DND-41 (cell line): Measurements from ENCODE around the gene NEK7.

Source experiments
- ATAC-seq: fragments of 200-7000 bp; cut with Tn5 transposase; 3 replicates; pipeline ENCODE4 v1.9.1; 2021; ENCODE audit warnings: low read depth; ENCODE audit not compliant: insufficient read depth
- DNase-seq: peaks from one replicate; pipeline ENCODE4 v3.0.0-alpha.2; 2020
- H2AFZ ChIP-seq: 2 replicates; pipeline ENCODE4 v1.6.0; 2012; ENCODE audit warnings: low read depth, low read length
- H3K27ac ChIP-seq: 2 replicates; pipeline ENCODE4 v1.5.1; 2012; ENCODE audit warnings: low read length, inconsistent platforms
- H3K27me3 ChIP-seq: fragments of 200-600 bp; sonication (generic); 2 replicates; pipeline ENCODE4 v1.6.0; 2012; ENCODE audit warnings: low read length, mild to moderate bottlenecking, inconsistent platforms; ENCODE audit not compliant: insufficient read depth, poor library complexity
- H3K36me3 ChIP-seq: 2 replicates; pipeline ENCODE4 v1.5.1; 2012; ENCODE audit warnings: low read length, inconsistent platforms; ENCODE audit not compliant: insufficient read depth
- H3K4me1 ChIP-seq: 2 replicates; pipeline ENCODE4 v1.5.1; 2012; ENCODE audit warnings: mild to moderate bottlenecking, low read length; ENCODE audit not compliant: insufficient read depth
- H3K4me2 ChIP-seq: 2 replicates; pipeline ENCODE4 v1.6.0; 2012; ENCODE audit warnings: mild to moderate bottlenecking, moderate library complexity, low read length, inconsistent platforms; ENCODE audit not compliant: insufficient read depth
- H3K4me3 ChIP-seq, 2 experiments: fragments of 200-600 bp in 1 of 2; shearing (Covaris generic) in 1 of 2; 2 replicates each; pipeline ENCODE4 v1.5.1; 2012 to 2016; ENCODE audit warnings: inconsistent platforms in 2 of 2, low read length in 2 of 2, mild to moderate bottlenecking in 2 of 2, low read depth in 1 of 2, moderate library complexity in 1 of 2
- H3K79me2 ChIP-seq: 2 replicates; pipeline ENCODE4 v1.6.0; 2012; ENCODE audit warnings: low read length, inconsistent platforms; ENCODE audit not compliant: insufficient read depth
- H3K9ac ChIP-seq: 2 replicates; pipeline ENCODE4 v1.6.0; 2012; ENCODE audit warnings: low read depth, mild to moderate bottlenecking, inconsistent platforms, low read length, moderate library complexity
- H3K9me3 ChIP-seq: 2 replicates; pipeline ENCODE4 v1.5.1; 2012; ENCODE audit warnings: low read length, moderate library complexity, mild to moderate bottlenecking, inconsistent platforms; ENCODE audit not compliant: insufficient read depth, severe bottlenecking
- H4K20me1 ChIP-seq: 2 replicates; pipeline ENCODE4 v1.6.0; 2012; ENCODE audit warnings: low read length; ENCODE audit not compliant: insufficient read depth
- EZH2 ChIP-seq: IDR thresholded peaks from 3 replicates; pipeline ENCODE4 v1.6.1; 2012; ENCODE audit warnings: borderline replicate concordance, low read depth, mild to moderate bottlenecking, moderate library complexity, low read length, inconsistent platforms; ENCODE audit not compliant: severe bottlenecking
- TF ChIP-seq, protein P1 (sequence below): IDR thresholded peaks from 2 replicates; pipeline ENCODE4 v1.5.1; 2012; ENCODE audit warnings: borderline replicate concordance, low read length, moderate library complexity, mild to moderate bottlenecking; ENCODE audit not compliant: poor library complexity, severe bottlenecking; ENCODE audit errors: extremely low read depth

Gene NEK7

DNA sequence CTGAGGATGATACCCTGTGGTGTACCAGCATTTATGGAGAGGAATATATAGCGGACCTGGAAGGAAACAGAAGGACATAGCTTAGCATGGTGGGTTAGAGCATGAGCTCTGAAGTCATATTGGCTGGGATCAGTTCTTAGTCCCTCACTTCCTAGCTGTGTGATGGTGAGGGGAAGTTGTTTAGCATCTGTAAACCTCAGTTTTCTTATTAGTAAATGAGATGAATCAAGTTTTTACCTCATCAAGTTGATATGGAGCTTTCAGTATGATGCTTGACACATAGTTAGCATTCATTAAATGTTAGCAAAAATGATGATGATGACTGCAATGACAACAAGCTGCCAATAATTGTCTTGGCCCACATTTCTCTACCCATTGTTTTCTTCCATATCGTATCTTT, 84.8 kb downstream of the NEK7 start:
- H3K27ac ChIP-seq: no peak overlapping the region
- H3K27me3 ChIP-seq: no peaks in the 10 kb centered on the region
- ATAC-seq (peak; percentile 31; the same call in 1 of the 3 replicates), DNase-seq (no peak)
- H4K20me1 ChIP-seq: peaks cover 2% of the 10 kb centered on the region; the same call in 1 of the 2 replicates
- H3K36me3 ChIP-seq: peaks cover 25% of the 10 kb centered on the region
- H3K4me2 ChIP-seq: no peak overlapping the region
- no peaks in the 10 kb centered on the region for H3K4me1 ChIP-seq
- TF ChIP-seq, protein P1, sequence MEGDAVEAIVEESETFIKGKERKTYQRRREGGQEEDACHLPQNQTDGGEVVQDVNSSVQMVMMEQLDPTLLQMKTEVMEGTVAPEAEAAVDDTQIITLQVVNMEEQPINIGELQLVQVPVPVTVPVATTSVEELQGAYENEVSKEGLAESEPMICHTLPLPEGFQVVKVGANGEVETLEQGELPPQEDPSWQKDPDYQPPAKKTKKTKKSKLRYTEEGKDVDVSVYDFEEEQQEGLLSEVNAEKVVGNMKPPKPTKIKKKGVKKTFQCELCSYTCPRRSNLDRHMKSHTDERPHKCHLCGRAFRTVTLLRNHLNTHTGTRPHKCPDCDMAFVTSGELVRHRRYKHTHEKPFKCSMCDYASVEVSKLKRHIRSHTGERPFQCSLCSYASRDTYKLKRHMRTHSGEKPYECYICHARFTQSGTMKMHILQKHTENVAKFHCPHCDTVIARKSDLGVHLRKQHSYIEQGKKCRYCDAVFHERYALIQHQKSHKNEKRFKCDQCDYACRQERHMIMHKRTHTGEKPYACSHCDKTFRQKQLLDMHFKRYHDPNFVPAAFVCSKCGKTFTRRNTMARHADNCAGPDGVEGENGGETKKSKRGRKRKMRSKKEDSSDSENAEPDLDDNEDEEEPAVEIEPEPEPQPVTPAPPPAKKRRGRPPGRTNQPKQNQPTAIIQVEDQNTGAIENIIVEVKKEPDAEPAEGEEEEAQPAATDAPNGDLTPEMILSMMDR: no peak
- no peak for TF ChIP-seq EZH2
- H2AFZ ChIP-seq: no peak overlapping the region
- peaks cover 95% of the 10 kb centered on the region for H3K79me2 ChIP-seq
- H3K9me3 ChIP-seq: no peaks in the 10 kb centered on the region
- H3K9ac ChIP-seq: no peak overlapping the region
- no peak overlapping the region for H3K4me3 ChIP-seq

GRCh38 chr1:198244772-198245171, 88.0 kb downstream of the NEK7 start:
- H3K4me1 ChIP-seq: no peaks in the 10 kb centered on the region
- peaks cover 2% of the 10 kb centered on the region; the same call in 1 of the 2 replicates for H4K20me1 ChIP-seq
- no peak overlapping the region for H2AFZ ChIP-seq
- H3K9me3 ChIP-seq: peaks cover 5% of the 10 kb centered on the region
- no peak for TF ChIP-seq EZH2
- TF ChIP-seq, protein P1: no peak
- no peak for ATAC-seq
- peaks cover 84% of the 10 kb centered on the region for H3K79me2 ChIP-seq
- no peak for DNase-seq
- H3K4me3 ChIP-seq: no peak overlapping the region
- H3K36me3 ChIP-seq: peaks cover 18% of the 10 kb centered on the region
- no peak overlapping the region for H3K9ac ChIP-seq
- H3K4me2 ChIP-seq: no peak overlapping the region
- H3K27ac ChIP-seq: no peak overlapping the region
- H3K27me3 ChIP-seq: no peaks in the 10 kb centered on the region

DNA sequence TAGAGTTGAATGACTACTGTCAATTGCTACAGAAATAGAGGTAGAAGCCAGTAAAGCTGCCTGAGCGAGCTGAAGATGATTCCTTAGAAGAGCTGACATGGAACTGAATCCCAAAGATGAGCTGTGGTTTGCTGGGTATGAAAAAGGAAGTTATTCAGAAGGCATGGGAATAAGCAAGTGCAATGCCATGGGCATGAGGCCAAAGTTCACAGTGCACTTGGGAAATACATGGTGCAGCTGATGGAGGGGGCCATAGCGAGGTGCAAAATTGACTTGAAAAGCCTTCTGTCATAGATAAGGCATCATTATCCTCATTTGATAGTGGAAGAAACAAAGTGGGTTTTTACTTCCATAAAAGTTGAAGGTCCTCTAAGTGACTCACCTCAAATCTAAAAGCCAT, 88.6 kb downstream of the NEK7 start:
- H3K27ac ChIP-seq: no peak overlapping the region
- H3K4me1 ChIP-seq: no peaks in the 10 kb centered on the region
- peaks cover 2% of the 10 kb centered on the region; the same call in 1 of the 2 replicates for H4K20me1 ChIP-seq
- no peak overlapping the region for H3K9ac ChIP-seq
- peaks cover 5% of the 10 kb centered on the region for H3K9me3 ChIP-seq
- H3K4me2 ChIP-seq: no peak overlapping the region
- H3K36me3 ChIP-seq: peaks cover 17% of the 10 kb centered on the region
- H3K27me3 ChIP-seq: no peaks in the 10 kb centered on the region
- no peak overlapping the region for H2AFZ ChIP-seq
- TF ChIP-seq, protein P1: no peak
- TF ChIP-seq EZH2: no peak
- H3K4me3 ChIP-seq: no peak overlapping the region
- ATAC-seq (no peak), DNase-seq (no peak)
- H3K79me2 ChIP-seq: peaks cover 78% of the 10 kb centered on the region

- no peak overlapping the region for H3K4me2 ChIP-seq
- no peak overlapping the region for H3K27ac ChIP-seq
- DNase-seq: no peak
- peaks cover 17% of the 10 kb centered on the region for H3K36me3 ChIP-seq
- H3K9ac ChIP-seq: no peak overlapping the region
- peaks cover 5% of the 10 kb centered on the region for H3K9me3 ChIP-seq
- peaks cover 73% of the 10 kb centered on the region for H3K79me2 ChIP-seq
- no peak overlapping the region for H3K4me3 ChIP-seq
- TF ChIP-seq, protein P1: no peak
- TF ChIP-seq EZH2: no peak
- no peak overlapping the region for H2AFZ ChIP-seq
- no peaks in the 10 kb centered on the region for H3K27me3 ChIP-seq
- H3K4me1 ChIP-seq: no peaks in the 10 kb centered on the region
- H4K20me1 ChIP-seq: peaks cover 2% of the 10 kb centered on the region; the same call in 1 of the 2 replicates
- no peak for ATAC-seq
These were observed 89.5 kb downstream of the NEK7 start for GRCh38 chr1:198246337-198246736.
